Spleen (tissue), 7 donors: ENCODE data around the gene KNG1.

ENCODE experiments used
- POLR2A ChIP-seq, 3 donors: fragments of 450-650 bp; IDR thresholded peaks; one replicate each; pipeline ENCODE4 v1.5.1; 2017; ENCODE audit warnings: antibody characterized with exemption in 3 of 3, mild to moderate bottlenecking in 1 of 3
- POLR2AphosphoS5 ChIP-seq, 3 donors: sonication (generic); formaldehyde crosslinking; IDR thresholded peaks; one replicate each; pipeline ENCODE4 v1.5.1; 2017; ENCODE audit warnings: antibody characterized with exemption in 3 of 3
- TF ChIP-seq, protein P1 (sequence below), 11 experiments: fragments of 200-600 bp in 7 of 11; fragments of 450-650 bp in 4 of 11; sonication (generic) in 4 of 11; IDR thresholded peaks in 8 of 11; conservative IDR thresholded peaks in 3 of 11; 1 replicate in 7 of 11; 2 replicates in 4 of 11; pipeline versions ENCODE4 v1.4.0 to v1.8.0; 2016 to 2021; ENCODE audit warnings: antibody characterized with exemption in 11 of 11, inconsistent platforms in 4 of 11, mild to moderate bottlenecking in 1 of 11
- donor health status: DM: no; HTN: no; CAD: no; lungs with moderate emphysema.
- donor health status: DM: no; HTN: no; CAD: no.
- donor health status: DM: no; HTN: no; CAD: no.

DNA sequence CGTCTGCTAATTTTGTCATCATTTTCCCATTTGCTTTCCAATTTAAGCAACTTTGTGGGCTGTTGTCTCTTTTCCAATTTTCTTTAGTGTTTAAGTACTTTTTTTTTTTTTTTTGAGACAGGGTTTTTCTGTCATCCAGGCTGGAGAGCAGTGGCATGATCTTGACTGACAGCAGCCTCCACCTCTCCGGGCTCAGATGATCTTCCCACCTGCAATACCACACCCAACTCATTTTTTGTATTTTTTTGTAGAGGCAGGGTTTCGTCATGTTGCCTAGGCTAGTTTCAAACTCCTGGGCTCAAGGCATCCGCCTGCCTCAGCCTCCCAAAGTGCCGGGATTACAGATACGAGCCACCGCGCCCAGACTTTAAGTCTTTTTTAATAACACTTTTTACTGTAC is 40.1 kb downstream of the KNG1 start:
- TF ChIP-seq POLR2AphosphoS5 (IDR thresholded peaks at IDR 0.05) (no peak), POLR2A (IDR thresholded peaks at IDR 0.05) (no peak)
- TF ChIP-seq, protein P1, sequence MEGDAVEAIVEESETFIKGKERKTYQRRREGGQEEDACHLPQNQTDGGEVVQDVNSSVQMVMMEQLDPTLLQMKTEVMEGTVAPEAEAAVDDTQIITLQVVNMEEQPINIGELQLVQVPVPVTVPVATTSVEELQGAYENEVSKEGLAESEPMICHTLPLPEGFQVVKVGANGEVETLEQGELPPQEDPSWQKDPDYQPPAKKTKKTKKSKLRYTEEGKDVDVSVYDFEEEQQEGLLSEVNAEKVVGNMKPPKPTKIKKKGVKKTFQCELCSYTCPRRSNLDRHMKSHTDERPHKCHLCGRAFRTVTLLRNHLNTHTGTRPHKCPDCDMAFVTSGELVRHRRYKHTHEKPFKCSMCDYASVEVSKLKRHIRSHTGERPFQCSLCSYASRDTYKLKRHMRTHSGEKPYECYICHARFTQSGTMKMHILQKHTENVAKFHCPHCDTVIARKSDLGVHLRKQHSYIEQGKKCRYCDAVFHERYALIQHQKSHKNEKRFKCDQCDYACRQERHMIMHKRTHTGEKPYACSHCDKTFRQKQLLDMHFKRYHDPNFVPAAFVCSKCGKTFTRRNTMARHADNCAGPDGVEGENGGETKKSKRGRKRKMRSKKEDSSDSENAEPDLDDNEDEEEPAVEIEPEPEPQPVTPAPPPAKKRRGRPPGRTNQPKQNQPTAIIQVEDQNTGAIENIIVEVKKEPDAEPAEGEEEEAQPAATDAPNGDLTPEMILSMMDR (IDR thresholded peaks at IDR 0.05 in 8 of 11, conservative IDR thresholded peaks at IDR 0.05 in 3 of 11), result no peak
